Lower leg skin (tissue), 4 donors: ENCODE results near the gene IDS. TPM values are rescaled to one million over a fixed set of nuclear protein-coding genes. Genes with fewer than 3 reads are reported as not detected.
"Not testable (repeated sequence)": the region's sequence is repeated elsewhere in the genome, so short reads cannot be mapped to it uniquely, and the experiment has no call there.

Experiments
- DNase-seq, 2 donors: peaks; one replicate each; pipeline ENCODE4 v3.0.0-alpha.2; 2019; ENCODE audit warnings: low spot score in 2 of 2
- H3K4me3 ChIP-seq: fragments of 200-600 bp; sonication (generic); 2 replicates; pipeline ENCODE4 v1.5.1; 2017; ENCODE audit warnings: mild to moderate bottlenecking, low read depth; ENCODE audit not compliant: poor library complexity, severe bottlenecking
- CTCF ChIP-seq, 3 donors: fragments of 450-650 bp; IDR thresholded peaks; one replicate each; pipeline ENCODE4 v1.5.1; 2016; ENCODE audit warnings: antibody characterized with exemption in 3 of 3, mild to moderate bottlenecking in 3 of 3, moderate library complexity in 2 of 3
- POLR2A ChIP-seq, 2 donors: fragments of 450-650 bp; IDR thresholded peaks; one replicate each; pipeline ENCODE4 v1.6.1; 2016 to 2017; ENCODE audit warnings: antibody characterized with exemption in 2 of 2, mild to moderate bottlenecking in 1 of 2, moderate library complexity in 1 of 2
- WGBS, 2 donors: methylation state at CpG; one replicate each; pipeline ENCODE4 v1.1.5; 2018; 5-methylcytosine and 5-hydroxymethylcytosine counted together
- intact Hi-C: fragments of 100-400 bp; cut with DNase I; formaldehyde crosslinking; loops from one replicate; pipeline ENCODE4 v1.15.0; 2023; ENCODE audit warnings: low total_unique reads
- total RNA-seq, 4 donors: library from RNA; depleted of rRNA; stranded (reverse); fragments of >200 nt; gene quantifications; one replicate each; pipeline ENCODE4 v1.1.0, GENCODE V29; 2016

The IDS gene
- 10 to 100 TPM; 57.2 to 79.5 (median 70.7) TPM for total RNA-seq

- peak within 1 kb of the TSS; percentile 25 for H3K4me3 ChIP-seq
- TF ChIP-seq CTCF (IDR thresholded peaks at IDR 0.05) (no peak), POLR2A (IDR thresholded peaks at IDR 0.05) (peak in 1 of 2 donors; percentile 84)
- intact Hi-C loops, result no loop called here
- DNase-seq, result peak; percentile 88 to 97
- WGBS, 2 donors, result 0 to 51% methylated on average over 18 to 41 of the region's 54 CpGs
Observed at GRCh38 chrX:149504915-149505651, at the start of gene IDS. Gene IDS, minus strand, starts transcription at chrX:149505306. Its CDS starts 169 bp downstream, at chrX:149505137.

GRCh38 chrX:149551939-149552248 lies 46.8 kb upstream of the IDS start:
- intact Hi-C loops, H3K4me3 ChIP-seq: not testable (repeated sequence)
- WGBS, 2 donors, result no CpG with 5 or more reads among the region's 6 CpGs
- peak in 1 of 2 donors; percentile 3 for DNase-seq

- H3K4me3 ChIP-seq, intact Hi-C loops, DNase-seq: not testable (repeated sequence)
- no CpG with 5 or more reads among the region's 4 CpGs for WGBS, 2 donors
Observed at GRCh38 chrX:149551245-149551938, 46.3 kb upstream of the IDS start.

GRCh38 chrX:149550454-149550853 lies 45.3 kb upstream of the IDS start:
- H3K4me3 ChIP-seq, DNase-seq, intact Hi-C loops: not testable (repeated sequence)
- WGBS, 2 donors, result 60 to 67% methylated on average over 1 of the region's 1 CpG

GRCh38 chrX:149549701-149550100 lies 44.6 kb upstream of the IDS start, which contains the start of gene HSFX3:
Gene HSFX3, minus strand, starts transcription at chrX:149549924. Its CDS starts 72 bp downstream, at chrX:149549852.
- DNase-seq, H3K4me3 ChIP-seq, intact Hi-C loops: not testable (repeated sequence)
- no CpG with 5 or more reads among the region's 6 CpGs for whole genome bisulfite sequencing, 2 donors

GRCh38 chrX:149547782-149548181 lies 42.7 kb upstream of the IDS start:
- H3K4me3 ChIP-seq, DNase-seq, intact Hi-C loops: not testable (repeated sequence)
- WGBS, 2 donors, result 60% methylated on average over 1 of the region's 3 CpGs; no CpG with 5 or more reads in 1 of the 2 donors

GRCh38 chrX:149546962-149547361 lies 41.9 kb upstream of the IDS start:
- intact Hi-C loops, H3K4me3 ChIP-seq, DNase-seq: not testable (repeated sequence)
- 100% methylated on average over 1 of the region's 1 CpG; no CpG with 5 or more reads in 1 of the 2 donors for WGBS, 2 donors

GRCh38 chrX:149545545-149546543 lies 40.7 kb upstream of the IDS start:
- intact Hi-C loops, H3K4me3 ChIP-seq: not testable (repeated sequence)
- WGBS, 2 donors, result 71% methylated on average over 16 of the region's 29 CpGs; no CpG with 5 or more reads in 1 of the 2 donors
- peak in 1 of 2 donors; percentile 50 for DNase-seq

GRCh38 chrX:149541521-149542047 lies 36.5 kb upstream of the IDS start:
- intact Hi-C loops, result no loop called here
- TF ChIP-seq POLR2A (IDR thresholded peaks at IDR 0.05) (no peak), CTCF (IDR thresholded peaks at IDR 0.05) (no peak)
- 30 to 37% methylated on average over 3 to 10 of the region's 13 CpGs for WGBS, 2 donors
- DNase-seq, result peak in 1 of 2 donors; percentile 83
- H3K4me3 ChIP-seq, result peak overlapping the region; percentile 49
